ENCODE measurements around the gene CD2AP.
"Not testable (repeated sequence)": the region's sequence is repeated elsewhere in the genome, so short reads cannot be mapped to it uniquely, and the experiment has no call there.

Gene CD2AP

DNA sequence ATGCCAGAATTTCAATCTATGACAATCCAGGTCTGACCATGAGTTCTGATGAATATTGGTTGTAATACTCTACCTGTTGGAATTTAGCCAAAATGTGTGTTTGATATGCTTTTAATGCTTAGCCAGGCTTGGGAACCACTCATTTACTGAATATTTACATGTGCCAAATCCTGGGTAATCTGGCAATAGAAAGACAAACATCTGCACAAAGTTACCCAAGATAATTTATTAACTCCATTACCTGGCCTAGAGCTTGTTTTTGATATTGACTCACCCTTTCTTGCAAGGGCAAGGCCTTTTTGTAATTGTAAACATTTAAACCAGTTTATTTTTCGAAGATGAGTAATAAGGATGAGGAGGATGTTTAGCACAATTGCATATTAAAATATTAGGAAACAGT is 13.5 kb upstream of the CD2AP start:
- peak; percentile 30 for DNase-seq

DNA sequence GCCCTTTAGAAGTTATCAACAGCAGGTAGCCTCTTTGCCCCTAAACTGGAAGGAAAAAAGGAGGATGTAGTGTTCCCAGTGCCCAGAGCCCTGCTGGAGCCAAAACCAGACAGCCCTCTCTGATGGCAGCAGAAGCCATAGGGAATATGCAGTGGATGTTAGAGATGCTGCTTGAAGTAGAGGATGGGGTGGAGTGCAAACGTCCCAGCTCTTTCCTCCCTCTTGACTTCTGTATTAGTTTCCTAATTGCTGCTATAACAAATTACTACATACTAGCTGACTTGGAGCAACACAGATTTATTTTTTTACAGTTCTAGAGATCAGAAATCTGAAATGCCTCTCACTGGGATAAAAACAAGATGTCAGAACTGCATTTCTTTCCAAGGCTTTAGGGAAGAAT is 12.5 kb upstream of the CD2AP start:
- DNase-seq = no peak

- DNase-seq = no peak
Observed at GRCh38 chr6:47471911-47472310, 5.7 kb upstream of the CD2AP start.

DNA sequence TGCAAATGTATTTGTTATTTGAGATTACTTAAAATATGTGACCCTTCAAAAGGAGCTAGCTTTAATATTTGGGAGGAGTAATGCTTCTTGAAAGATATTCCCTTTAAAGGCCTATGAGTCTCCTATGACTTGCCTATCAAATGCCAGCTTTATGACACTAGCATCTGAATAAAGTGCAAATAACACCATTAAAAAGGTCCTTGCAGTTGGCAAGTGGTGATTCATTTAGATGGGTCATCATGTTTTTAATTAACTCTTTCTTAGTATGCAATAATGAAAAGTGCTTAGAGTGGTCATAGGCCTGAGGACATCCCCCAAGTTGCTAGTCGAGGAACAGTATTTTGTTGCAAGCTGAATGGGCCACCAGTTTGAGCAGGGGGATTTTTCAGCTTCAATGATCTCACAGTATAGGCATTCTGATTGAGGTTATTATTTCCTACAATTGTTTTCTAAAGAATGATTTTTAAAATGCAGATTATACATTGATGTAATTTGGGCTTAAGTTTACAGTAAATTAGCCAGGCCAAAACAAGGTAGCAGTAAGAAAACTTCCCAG is 3.7 kb upstream of the CD2AP start:
- DNase-seq = no peak

DNA sequence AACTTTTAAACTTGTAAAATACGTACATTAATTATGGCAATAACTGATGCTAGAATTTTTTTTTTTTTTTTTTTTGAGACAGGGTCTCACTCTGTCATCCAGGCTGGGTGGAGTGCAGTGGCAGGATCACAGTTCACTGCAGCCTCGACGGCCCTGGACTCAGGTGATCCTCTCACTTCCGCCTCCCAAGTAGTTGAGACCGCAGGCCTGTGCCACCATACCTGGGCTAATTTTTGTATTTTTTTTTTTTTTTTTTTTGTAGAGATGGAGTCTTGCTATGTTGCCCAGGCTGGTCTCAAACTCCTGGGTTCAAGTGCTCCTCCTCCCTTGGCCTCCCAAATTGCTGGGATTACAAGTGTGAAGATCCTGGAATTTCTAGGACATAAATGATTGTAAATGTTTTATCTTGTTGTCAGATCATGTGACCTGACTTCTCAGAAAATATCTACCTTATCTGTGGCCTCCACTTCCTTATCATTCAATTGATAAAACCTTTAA is 2.2 kb upstream of the CD2AP start:
- no peak for DNase-seq

GRCh38 chr6:47476781-47477496 is 650 bp upstream of the CD2AP start:
- no peak for DNase-seq

DNA sequence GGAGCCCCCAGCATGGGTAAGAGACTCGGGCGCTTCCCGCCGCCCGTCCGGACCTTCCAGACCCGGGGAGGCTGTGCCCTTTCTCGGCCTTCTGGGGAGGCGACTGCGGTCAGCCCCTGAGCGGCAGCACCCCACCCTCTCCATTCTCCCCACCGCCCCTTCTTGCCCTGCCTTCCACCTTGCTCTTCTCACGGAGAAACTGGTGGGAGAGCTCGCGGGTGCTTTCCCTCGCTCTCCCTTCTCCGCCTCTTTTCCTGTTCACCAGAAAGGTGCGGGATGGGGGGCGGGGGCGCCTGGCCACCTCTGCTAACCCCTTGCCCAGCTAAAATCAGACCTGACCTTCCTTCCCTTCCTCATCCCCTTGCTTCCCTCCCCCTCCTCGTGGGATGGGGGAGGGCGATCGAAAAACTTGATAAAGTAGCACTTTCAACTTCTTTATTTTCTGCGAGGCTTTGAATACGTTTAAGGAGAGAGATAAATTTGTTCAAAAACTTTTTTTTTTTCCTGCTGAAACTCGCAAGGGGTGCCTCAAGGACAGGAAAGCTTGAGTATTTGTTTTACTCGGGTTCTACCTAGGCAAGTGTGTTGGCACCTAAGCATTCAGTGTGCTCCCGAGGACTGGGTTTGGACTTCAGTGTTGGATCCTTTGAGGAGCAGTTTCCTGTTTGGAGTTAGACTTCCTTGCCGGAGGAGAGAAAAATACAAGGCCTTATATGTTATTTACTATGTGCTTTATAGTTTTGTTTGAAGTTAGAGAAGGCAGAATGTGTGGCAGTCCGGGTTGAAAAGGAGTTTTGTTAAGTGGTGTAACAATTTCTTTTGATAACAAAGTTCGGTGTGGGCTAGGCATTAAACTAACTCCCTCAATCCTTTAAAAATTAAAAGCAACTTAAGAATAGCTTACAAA is 897 bp downstream of the CD2AP start:
- no peak for DNase-seq

DNA sequence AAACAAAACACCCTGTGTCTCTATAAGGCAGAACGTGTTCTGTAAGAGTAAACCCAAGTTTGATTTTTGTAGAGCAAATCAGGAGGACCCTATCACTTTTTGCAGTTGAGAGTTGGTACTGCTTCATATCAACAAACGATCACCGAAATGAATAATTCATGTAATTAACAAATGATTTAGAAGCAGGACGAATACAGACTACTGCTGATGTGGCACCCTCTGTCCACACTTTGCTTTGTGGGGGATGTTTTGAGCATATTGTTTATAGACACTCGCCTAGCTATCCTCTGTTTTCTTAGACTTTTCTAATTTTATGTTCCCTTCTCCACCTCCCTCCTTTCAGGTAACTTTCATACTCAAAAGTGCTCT is 1.5 kb downstream of the CD2AP start:
- DNase-seq = no peak

DNA sequence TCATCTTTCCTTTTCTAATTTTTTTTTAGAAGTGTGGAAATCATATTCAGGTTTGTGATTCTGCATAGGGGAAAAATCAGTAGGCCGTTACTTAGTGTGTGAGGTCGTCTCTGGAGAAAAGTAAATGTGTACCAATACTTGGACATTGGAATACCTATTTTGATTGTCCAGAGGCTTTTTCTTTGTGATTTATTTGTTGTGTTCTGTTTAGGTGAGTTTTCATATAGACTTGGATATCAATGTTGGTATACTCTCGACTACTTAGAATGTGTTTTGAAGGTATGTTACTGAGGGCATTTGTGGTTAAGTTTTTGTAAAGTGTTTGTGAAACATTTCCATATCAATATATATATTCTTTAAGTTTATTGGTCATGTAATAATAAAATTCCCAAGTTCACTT is 2.3 kb downstream of the CD2AP start:
- no peak for DNase-seq

DNA sequence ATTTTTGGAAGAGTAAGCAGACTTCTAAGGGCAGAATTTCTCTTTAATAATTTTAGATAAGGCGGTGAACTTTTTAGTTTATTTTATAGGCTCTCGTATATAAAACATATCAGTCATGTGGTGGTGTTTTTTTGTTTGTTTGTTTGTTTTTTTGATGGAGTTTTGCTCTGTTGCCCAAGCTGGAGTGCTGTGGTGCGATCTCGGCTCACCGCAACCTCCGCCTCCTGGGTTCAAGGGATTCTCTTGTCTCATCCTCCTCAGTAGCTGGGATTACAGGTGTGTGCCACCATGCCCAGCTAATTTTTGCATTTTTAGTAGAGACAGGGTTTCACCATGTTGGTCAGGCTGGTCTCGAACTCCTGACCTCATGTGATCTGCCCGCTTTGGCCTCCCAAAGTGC is 3.6 kb downstream of the CD2AP start:
- not testable (repeated sequence) for DNase-seq

- no peak for DNase-seq
Observed at GRCh38 chr6:47481806-47482205, 4.2 kb downstream of the CD2AP start.

GRCh38 chr6:47483516-47483852 is 5.9 kb downstream of the CD2AP start:
- no peak for DNase-seq

DNA sequence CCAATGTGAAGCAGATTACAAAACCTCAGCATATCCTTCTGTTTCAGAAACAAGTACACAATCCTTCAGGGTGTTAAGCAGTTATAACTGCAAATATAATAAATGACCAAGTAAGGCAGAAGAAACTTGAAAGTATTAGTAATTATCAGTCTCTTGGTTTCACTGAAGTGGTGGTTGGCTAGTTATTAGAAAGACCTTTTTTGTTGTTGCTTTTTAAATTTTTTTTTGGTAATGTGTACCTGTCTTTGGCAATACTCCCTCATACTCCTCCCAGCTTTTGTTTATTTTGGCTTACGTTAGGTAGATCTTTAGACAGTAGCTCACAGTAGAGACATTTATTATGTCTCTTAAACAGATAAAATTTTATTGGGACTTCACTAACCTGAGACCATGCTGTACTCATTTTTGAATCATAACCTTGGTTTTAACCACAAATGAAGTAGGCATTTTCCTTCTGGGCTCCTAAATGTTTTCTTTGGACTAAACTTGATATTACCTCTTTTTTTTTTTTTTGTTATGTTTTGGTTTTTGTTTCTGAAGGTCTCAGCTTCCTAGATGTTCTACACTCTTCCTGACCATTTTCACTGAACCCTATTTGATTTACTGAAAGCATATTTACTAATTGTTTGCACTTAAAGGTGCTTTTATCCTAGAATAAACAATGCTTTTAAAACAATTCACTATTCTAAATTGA is 6.4 kb downstream of the CD2AP start:
- no peak for DNase-seq

DNA sequence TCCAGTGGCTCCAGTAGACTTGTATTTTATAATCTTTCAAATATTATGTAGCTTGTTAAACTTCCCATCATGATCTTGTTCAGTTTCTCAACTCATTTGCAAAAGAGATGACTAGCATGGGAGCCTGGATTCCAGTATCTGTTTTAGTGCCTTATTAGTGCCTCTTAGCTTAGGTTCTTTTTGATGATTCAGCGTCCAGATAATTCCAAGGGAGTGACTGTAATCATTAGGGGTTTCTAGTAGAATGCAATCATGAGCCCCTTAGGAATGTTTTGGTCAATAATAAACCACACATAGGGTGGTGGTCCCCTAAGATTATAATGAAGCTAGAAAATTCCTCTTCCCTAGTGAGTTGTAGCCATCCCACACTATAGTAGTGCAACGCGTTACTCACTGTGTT is 7.0 kb downstream of the CD2AP start:
- DNase-seq = no peak

DNA sequence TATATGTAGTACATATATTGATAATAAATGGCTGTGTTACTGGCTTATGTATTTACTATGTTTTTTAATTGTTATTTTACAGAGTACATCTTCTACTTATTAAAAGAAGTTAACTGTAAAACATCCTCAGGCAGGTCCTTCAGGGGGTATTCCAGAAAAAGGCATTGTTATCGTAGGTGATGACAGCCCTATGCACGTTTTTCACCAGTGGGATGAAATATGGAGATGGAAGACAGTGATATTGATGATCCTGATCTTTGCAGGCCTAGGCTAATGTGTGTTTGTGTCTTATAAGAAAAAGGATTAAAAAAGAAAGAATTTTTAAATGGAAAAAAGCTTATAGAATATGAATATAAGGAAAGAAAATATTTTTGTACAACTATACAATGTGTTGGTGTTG is 7.5 kb downstream of the CD2AP start:
- DNase-seq = no peak

- no peak for DNase-seq
Observed at GRCh38 chr6:47485491-47486135, 8.0 kb downstream of the CD2AP start.

GRCh38 chr6:47489995-47490394 is 12.4 kb downstream of the CD2AP start:
- no peak for DNase-seq

DNA sequence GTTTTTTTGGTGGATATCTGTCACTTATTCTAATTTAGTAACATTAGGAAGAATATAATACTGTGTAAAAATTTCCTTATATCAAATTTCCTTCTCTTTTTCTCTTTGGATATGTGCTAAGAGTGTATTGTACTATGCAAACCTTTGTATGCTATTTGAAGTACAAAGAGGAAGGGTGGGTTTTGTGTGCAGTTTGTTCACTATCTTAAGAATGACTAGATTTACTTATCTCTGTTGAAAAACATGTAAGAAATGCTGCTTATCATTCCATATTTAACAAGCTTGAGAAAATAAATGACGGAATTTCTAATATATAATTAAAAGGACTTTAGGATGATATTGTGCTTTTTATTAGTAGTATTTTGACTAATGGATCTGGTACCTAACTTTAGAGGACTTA is 13.1 kb downstream of the CD2AP start:
- no peak for DNase-seq

GRCh38 chr6:47492355-47492754 is 14.8 kb downstream of the CD2AP start:
- DNase-seq = no peak

DNA sequence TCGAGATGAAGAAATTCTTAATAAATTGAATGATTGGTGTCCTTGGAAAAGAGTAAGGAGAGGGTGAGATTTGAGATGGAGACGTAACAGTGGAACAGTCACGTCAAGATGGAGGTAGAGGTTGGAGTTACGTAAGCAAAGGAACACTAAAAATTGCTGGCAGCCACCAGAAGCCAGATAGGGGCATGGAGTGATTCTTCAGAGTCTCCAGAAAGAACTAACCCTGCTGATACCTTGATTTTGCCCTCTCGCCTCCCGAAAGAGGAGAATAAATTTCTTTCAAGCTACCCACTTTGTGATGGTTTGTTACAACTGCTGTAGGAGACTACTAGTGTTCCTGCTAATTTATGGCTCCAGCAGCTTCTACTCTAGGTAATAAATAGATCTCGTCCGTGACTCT is 17.6 kb downstream of the CD2AP start:
- DNase-seq = no peak

DNA sequence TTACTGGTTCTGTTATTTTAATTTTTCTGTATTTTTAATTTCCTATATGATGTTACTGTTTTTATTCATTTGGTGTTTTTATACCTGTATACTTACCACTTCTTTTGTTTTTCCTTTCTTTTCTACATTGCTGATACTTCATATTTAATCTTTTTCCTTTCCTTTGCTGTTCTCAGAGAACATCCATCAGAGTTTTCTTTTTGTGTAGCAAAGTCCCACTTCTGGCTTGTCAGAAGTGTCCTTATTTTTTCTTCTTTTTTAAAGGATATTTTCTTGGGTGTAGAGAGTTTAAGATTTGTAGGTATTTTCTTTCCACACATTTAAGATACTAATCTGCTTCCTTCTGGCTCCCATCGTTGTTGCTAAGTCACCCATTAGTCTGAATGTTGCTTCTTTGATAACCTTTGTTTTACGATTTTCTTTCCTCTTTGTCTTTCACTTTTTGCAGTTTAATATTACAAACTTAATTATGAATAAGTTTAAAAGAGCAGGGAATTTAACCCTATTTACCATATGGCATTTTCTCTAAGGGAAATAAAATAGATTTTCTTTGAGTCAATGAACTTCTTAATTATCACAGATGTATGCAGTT is 18.5 kb downstream of the CD2AP start:
- no peak for DNase-seq

DNA sequence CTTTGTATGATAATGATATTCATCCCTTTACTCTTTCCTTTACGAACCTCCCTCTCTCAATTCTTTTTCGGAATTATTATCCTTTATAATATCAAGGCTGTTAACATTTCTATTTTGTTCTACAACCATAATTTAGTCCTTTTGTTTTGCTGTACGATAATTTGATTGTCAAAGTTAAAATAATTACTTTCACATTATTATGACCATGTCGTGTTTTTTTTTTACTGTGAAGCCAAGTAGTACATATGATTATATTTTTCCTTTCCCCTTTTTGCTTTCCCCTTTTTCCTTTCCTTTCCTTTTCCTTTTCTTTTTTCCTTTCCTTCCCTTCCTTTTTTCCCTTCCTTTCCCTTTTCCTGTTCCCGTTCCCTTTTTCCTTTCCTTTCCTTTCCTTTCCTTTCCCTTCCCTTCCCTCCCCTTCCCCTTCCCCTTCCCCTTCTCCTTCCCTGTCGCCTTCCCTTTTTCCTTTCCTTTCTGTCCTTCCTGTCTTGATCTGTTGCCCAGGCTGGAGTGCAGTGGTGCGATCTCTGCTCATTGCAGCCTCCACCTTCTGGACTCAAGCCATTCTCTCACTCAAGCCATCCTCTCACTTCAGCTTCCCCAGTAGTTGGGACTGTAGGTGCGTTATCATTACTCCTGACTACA is 19.5 kb downstream of the CD2AP start:
- DNase-seq = no peak
